GM18520 (cell line): ENCODE results near the gene MGMT.

Source experiments
- ATAC-seq: cut with Tn5 transposase; IDR thresholded peaks from one replicate; pipeline ENCODE4 v1.9.1; 2021; ENCODE audit not compliant: unreplicated experiment

The MGMT gene

GRCh38 chr10:129647590-129647989 is 180.5 kb downstream of the MGMT start:
- ATAC-seq = no peak

- ATAC-seq = no peak
These were observed 181.8 kb downstream of the MGMT start for GRCh38 chr10:129648856-129649255.

- no peak for ATAC-seq
These were observed 185.0 kb downstream of the MGMT start for GRCh38 chr10:129652021-129652420.

DNA sequence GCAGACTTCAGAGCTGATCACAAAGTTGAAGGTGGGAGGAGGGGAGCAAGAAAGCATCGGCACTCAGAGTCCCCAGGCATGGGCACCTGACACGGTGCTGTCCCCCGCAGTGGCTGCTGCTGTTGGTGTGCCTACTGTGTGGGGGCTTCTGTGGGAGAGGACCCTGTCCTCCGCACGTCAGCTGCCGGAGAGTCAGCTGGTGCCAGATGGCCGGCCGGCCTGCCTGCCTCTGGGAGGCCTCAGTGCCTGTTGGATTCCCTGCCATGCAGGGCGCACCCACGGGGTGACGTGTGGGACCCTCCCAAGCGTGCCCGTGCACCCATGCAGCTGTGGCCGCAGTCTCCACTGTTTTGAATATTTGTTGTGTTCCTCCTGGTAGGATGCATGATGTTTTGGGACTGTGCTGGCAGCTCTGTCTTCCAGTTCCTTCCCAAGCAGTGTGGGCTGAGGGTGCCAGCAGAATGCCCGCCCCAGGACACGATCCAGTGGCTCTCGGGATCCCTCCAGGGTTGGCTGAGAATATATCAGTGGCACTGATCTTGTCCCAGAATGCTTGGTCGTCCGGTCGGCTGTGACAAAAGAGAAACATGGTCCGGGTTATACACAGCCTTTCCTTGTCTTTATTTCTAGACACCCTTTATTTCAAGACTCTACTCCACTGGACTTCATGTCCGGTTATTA is 185.6 kb downstream of the MGMT start:
- ATAC-seq = no peak

GRCh38 chr10:129653428-129653827 is 186.4 kb downstream of the MGMT start:
- no peak for ATAC-seq

- ATAC-seq = no peak
These were observed 186.8 kb downstream of the MGMT start for GRCh38 chr10:129653861-129654260.

DNA sequence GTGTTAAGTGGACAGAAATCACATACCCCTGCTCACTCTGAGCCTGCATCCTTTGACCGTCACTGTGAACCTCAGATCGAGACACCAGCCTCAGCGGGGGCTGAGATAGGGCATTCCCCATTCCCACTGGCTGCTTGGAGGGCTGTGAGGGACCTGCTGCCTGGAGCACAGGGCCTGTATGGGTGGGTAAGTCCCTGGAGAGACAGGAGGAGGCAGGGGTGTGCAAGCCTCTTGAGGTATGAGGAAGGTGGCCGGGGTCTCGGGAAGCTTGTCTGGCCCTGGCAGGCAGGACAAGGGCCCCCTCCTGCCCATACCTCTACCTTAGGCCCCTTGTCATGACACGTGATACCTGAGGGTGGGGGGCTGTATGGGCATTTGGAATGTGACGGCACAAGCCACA is 187.4 kb downstream of the MGMT start:
- no peak for ATAC-seq

- no peak for ATAC-seq
These were observed 188.1 kb downstream of the MGMT start for GRCh38 chr10:129655007-129655678.

- ATAC-seq = no peak
These were observed 188.6 kb downstream of the MGMT start for GRCh38 chr10:129655679-129656031.

DNA sequence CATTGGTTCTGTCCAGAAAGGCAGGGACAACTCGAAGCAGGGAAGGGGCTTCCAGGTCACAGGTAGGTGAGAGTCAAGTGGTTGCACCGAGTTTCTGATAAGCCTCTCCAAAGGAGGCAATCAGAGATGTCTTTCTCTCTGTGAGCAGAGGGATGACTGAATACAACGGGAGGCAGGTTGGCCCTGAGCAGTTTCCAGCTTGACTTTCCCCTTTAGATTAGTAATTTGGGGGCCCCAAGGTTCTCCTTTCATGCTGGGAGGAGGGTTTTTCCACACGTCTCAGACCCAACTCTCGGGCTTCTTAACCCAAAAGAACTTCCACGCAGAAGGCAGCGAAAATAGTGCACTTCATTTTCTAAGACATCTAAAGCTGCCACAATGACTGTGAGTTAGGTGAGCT is 189.6 kb downstream of the MGMT start:
- ATAC-seq = no peak

GRCh38 chr10:129657297-129658017 is 190.4 kb downstream of the MGMT start:
- ATAC-seq = no peak

DNA sequence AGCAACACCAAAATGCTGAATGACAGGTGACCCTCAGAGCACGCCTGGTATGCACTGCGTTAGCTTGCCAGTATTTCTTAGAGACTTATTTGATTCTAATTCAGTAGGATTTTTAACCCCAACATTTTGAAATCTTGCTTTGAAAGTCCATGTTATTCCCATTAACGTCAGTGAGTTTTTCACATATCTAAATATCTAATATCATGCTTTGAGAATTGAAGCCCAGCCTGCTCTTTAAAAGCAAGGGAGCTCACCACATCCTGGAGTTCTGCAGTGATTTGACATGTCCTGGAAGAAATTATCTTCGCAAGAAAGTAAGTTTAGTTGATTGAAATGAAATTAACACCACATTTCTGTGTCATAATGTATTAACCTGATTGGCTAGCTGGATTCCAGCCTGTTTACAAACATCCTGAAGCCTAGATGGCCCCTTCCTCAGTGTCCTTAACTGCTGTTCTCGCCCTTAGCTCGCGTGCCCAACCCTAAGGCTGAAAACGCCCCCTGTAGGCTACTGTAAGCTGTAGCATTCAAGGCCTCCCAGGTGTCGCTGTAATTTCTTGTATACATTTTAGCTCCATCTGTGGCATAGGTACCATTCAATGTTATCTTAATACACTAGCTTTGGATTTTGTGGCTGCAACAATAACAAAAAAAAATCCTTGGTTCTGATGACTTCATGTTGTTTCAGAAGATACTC is 191.5 kb downstream of the MGMT start:
- no peak for ATAC-seq

- ATAC-seq = no peak
These were observed 192.6 kb downstream of the MGMT start for GRCh38 chr10:129659508-129660268.

GRCh38 chr10:129660569-129660968 is 193.5 kb downstream of the MGMT start:
- ATAC-seq = no peak

- ATAC-seq = no peak
These were observed 195.4 kb downstream of the MGMT start for GRCh38 chr10:129662426-129662825.

DNA sequence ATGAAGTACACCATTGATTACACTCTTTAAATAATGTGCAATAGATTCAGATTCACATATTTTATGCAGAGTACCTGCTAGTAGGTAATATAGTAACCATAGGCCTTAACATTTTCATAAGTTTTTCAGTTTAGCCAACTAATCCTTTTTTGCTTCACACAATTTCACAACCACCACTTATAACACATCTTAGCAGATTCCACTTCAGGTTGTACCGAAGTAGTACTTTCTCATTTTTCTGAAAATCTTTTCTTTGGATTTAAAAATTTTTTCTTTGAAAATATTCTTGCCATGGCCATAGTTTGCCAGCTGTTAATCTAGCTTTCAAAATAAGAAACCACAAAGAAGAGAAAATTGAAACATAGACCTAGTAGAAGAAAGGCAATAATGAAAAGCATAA is 203.1 kb downstream of the MGMT start:
- no peak for ATAC-seq

- no peak for ATAC-seq
These were observed 206.3 kb downstream of the MGMT start for GRCh38 chr10:129673292-129673691.

DNA sequence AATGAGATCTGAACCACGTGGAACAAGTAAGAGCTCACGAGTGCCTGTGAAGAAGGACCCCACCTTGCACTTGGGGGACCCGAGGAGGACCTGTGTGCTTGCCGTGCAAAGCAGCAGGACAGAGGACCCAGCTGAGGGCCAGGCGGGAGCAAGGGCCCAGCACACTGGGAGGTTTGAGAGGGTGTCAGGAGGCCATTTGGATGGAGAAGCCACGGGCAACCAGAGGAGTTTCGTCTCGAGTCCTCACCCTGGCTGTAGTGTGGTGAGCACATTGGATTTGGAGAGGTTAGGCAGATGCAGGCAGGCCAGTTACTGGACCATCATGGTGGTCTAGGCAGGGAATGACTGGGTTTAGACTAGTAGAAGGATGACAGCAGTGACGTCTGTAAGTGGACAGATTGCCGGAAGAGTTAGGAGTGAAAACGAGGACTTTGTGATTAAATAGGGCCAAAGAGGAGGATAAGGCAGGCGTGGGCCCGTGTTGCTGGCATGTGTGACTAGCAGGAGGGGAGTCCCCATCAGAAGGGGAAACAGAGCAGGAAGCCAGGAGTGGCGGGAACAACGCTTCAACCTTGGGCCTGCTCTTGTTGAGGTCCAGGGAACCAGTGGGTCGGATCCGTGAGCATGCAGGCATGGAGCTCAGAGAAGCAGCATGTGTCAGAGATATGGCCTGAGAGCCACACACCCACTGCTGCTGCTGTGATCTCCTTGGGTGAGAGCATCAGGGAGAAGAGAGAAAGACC is 208.2 kb downstream of the MGMT start:
- no peak for ATAC-seq

DNA sequence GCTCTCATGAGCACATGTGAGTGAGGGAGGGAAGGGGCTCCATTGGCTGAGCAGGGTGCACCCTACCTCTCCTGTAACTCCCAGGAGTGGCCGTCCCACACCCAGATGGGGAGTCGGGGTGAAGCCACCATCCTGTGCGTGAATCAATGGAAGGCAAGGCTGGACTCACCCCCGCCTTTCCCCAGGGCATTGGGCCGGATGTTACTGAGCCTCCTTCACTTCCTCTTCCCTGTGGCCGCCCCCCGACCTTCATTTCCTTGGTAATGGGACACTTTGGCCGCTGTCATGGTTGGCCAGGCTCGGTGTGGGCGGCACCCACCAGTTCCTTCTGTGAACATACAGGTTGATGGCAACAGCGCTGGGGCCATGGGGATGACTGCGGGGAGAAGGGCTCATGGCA is 209.0 kb downstream of the MGMT start:
- ATAC-seq = no peak

GRCh38 chr10:129677377-129677927 is 210.4 kb downstream of the MGMT start:
- ATAC-seq = no peak
